HL-60 (cell line): ENCODE measurements around the gene ASXL1.

ENCODE experiments used
- DNase-seq, 2 experiments: peaks; one replicate each; pipeline ENCODE4 v3.0.0-alpha.2; 2010 to 2020; ENCODE audit warnings: low read depth in 1 of 2, low spot score in 1 of 2
- H3K27ac ChIP-seq: fragments of 250-450 bp; sonication (Bioruptor Pico); replicated peaks from 2 replicates; pipeline ENCODE4 v1.5.1; 2020; ENCODE audit warnings: mild to moderate bottlenecking, moderate library complexity
- H3K27me3 ChIP-seq: fragments of 250-450 bp; sonication (Bioruptor Pico); 2 replicates; pipeline ENCODE4 v1.5.1; 2021; ENCODE audit warnings: mild to moderate bottlenecking, moderate library complexity; ENCODE audit not compliant: insufficient read depth, poor library complexity, severe bottlenecking
- H3K4me3 ChIP-seq: replicated peaks from 2 replicates; pipeline ENCODE4 v1.5.1; 2011; ENCODE audit warnings: mild to moderate bottlenecking, control low read depth, low read length; ENCODE audit not compliant: insufficient read depth
- CTCF ChIP-seq: IDR thresholded peaks from one replicate; pipeline ENCODE4 v1.5.1; 2011; ENCODE audit warnings: low read length, control low read depth, inconsistent platforms; ENCODE audit not compliant: insufficient read depth
- GABPA ChIP-seq: IDR thresholded peaks from 2 replicates; pipeline ENCODE4 v1.6.1; 2012; ENCODE audit warnings: low read depth
- POLR2AphosphoS5 ChIP-seq: IDR thresholded peaks from 2 replicates; pipeline ENCODE4 v1.6.1; 2012; ENCODE audit warnings: low read depth
- REST ChIP-seq: IDR thresholded peaks from 2 replicates; pipeline ENCODE4 v1.6.1; 2012; ENCODE audit warnings: low read depth; ENCODE audit not compliant: insufficient replicate concordance
- SPI1 ChIP-seq: IDR thresholded peaks from 2 replicates; pipeline ENCODE4 v1.6.1; 2012; ENCODE audit warnings: low read depth, mild to moderate bottlenecking, borderline replicate concordance

Gene ASXL1

GRCh38 chr20:32472581-32473207, 114.6 kb downstream of the ASXL1 start:
- Histone ChIP-seq H3K4me3 (no peak overlapping the region), H3K27ac (no peak overlapping the region), H3K27me3 (no peaks in the 10 kb centered on the region)
- DNase-seq: no peak
- TF ChIP-seq SPI1: no peak

- Histone ChIP-seq H3K27me3 (no peaks in the 10 kb centered on the region), H3K4me3 (no peak overlapping the region), H3K27ac (no peak overlapping the region)
- TF ChIP-seq SPI1 (no peak), CTCF (no peak), POLR2AphosphoS5 (no peak), GABPA (no peak), REST (no peak)
- DNase-seq: no peak
These were observed 115.3 kb downstream of the ASXL1 start for GRCh38 chr20:32473231-32474008.

- TF ChIP-seq SPI1 (no peak), GABPA (no peak)
- Histone ChIP-seq H3K27me3 (no peaks in the 10 kb centered on the region), H3K27ac (no peak overlapping the region), H3K4me3 (no peak overlapping the region)
- DNase-seq: no peak
These were observed 116.0 kb downstream of the ASXL1 start for GRCh38 chr20:32474009-32474716.

GRCh38 chr20:32474717-32474966, 116.5 kb downstream of the ASXL1 start:
- Histone ChIP-seq H3K27me3 (no peaks in the 10 kb centered on the region), H3K4me3 (no peak overlapping the region), H3K27ac (no peak overlapping the region)
- TF ChIP-seq SPI1: no peak
- no peak for TF ChIP-seq REST
- TF ChIP-seq GABPA: no peak
- no peak for TF ChIP-seq POLR2AphosphoS5
- no peak for TF ChIP-seq CTCF
- no peak for DNase-seq
